ENCODE data around the gene SDC4.

GRCh38 chr20:45317826-45318225 lies 30.4 kb downstream of the SDC4 start:
- TF ChIP-seq CTCF (IDR thresholded peaks at IDR 0.05): no peak
- TF ChIP-seq POLR2A (IDR thresholded peaks at IDR 0.05): no peak
- no peak for TF ChIP-seq EP300 (IDR thresholded peaks at IDR 0.05; ENCODE audit: low read depth)
